GM12865 (cell line): Measurements from ENCODE around the gene CCDC190.
A peak's percentile ranks its signal among the peaks of the same experiment; 100 is the strongest.

Experiments used
- DNase-seq: peaks from one replicate; pipeline ENCODE4 v3.0.0; 2010; ENCODE audit warnings: low read depth
- H3K4me3 ChIP-seq: 2 replicates; pipeline ENCODE4 v1.5.1; 2011; ENCODE audit warnings: mild to moderate bottlenecking, low read depth, low read length, control low read depth
- TF ChIP-seq, protein P1 (sequence below): IDR thresholded peaks from 2 replicates; pipeline ENCODE4 v1.5.1; 2011; ENCODE audit warnings: low read length, control low read depth, low read depth, inconsistent platforms; ENCODE audit not compliant: insufficient read depth; ENCODE audit errors: missing control alignments

Gene CCDC190

DNA sequence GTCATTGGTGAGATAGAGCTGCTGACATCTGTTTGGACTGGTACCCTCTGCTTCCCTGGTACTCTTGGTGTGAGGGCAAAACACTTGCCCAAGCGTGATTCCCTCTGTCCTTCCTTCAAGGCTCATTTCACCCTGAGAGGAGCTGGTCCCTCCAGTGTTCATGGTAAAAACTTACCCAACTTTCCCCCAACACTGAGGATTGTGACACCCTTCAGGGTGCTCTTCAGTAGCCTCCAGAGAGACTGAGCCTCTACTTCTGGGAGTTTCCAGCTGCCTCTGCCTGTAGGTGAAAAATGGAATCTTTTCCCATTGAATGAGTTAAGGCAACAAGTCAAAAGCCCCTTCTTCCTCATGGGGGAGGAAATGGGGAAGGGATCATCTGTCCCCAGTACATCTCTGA, 9.6 kb downstream of the CCDC190 start:
- no peak for DNase-seq
- TF ChIP-seq, protein P1, sequence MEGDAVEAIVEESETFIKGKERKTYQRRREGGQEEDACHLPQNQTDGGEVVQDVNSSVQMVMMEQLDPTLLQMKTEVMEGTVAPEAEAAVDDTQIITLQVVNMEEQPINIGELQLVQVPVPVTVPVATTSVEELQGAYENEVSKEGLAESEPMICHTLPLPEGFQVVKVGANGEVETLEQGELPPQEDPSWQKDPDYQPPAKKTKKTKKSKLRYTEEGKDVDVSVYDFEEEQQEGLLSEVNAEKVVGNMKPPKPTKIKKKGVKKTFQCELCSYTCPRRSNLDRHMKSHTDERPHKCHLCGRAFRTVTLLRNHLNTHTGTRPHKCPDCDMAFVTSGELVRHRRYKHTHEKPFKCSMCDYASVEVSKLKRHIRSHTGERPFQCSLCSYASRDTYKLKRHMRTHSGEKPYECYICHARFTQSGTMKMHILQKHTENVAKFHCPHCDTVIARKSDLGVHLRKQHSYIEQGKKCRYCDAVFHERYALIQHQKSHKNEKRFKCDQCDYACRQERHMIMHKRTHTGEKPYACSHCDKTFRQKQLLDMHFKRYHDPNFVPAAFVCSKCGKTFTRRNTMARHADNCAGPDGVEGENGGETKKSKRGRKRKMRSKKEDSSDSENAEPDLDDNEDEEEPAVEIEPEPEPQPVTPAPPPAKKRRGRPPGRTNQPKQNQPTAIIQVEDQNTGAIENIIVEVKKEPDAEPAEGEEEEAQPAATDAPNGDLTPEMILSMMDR = no peak
- no peak overlapping the region for H3K4me3 ChIP-seq

DNA sequence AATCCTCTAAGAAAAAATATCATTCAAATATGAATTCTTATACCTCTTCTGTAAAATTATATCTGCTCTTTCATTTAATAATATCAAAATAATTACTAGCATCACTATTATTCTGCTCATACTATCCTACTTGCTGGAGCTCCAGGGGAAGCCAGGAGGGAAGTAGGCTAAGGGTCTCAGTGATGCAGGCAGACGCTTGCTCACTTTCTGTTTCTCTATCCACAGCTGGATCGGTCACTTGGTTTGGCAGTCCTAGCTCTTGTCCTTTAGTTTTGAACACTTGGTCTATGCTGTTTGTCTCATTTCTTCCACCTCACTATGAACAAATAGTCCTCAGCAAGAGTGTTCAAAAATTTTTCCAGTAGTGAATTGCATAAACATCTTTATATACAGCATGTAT, 11.3 kb downstream of the CCDC190 start:
- TF ChIP-seq, protein P1 = no peak
- DNase-seq = no peak
- H3K4me3 ChIP-seq = no peak overlapping the region

- TF ChIP-seq, protein P1 = peak; percentile 80
- no peak overlapping the region for H3K4me3 ChIP-seq
- peak; percentile 83 for DNase-seq
Observed at GRCh38 chr1:162847839-162848453, 13.0 kb downstream of the CCDC190 start.

- H3K4me3 ChIP-seq = no peak overlapping the region
- DNase-seq = no peak
- TF ChIP-seq, protein P1 = no peak
Observed at GRCh38 chr1:162846256-162847212, 14.4 kb downstream of the CCDC190 start.

- DNase-seq = no peak
- H3K4me3 ChIP-seq = no peak overlapping the region
- TF ChIP-seq, protein P1 = no peak
Observed at GRCh38 chr1:162844153-162844552, 16.8 kb downstream of the CCDC190 start.

GRCh38 chr1:162840250-162840839, 20.6 kb downstream of the CCDC190 start:
- H3K4me3 ChIP-seq = no peak overlapping the region
- DNase-seq = no peak
- TF ChIP-seq, protein P1 = no peak
